Esophagus (tissue), 2 donors: Measurements from ENCODE around the gene LRP5. TPM values are rescaled to one million over a fixed set of nuclear protein-coding genes. Genes with fewer than 3 reads are reported as not detected.

ENCODE experiments used
- H3K27ac ChIP-seq, 2 donors: one replicate each; pipeline ENCODE4 v1.5.1; 2013; ENCODE audit warnings: low read depth in 2 of 2, mild to moderate bottlenecking in 2 of 2, inconsistent platforms in 1 of 2, low read length in 1 of 2, moderate library complexity in 1 of 2
- H3K27me3 ChIP-seq, 2 donors: one replicate each; pipeline ENCODE4 v1.6.1; 2013; ENCODE audit warnings: low read length in 2 of 2, control low read depth in 1 of 2, mild to moderate bottlenecking in 1 of 2; ENCODE audit not compliant: insufficient read depth in 2 of 2, control insufficient read depth in 1 of 2
- H3K36me3 ChIP-seq, 2 donors: one replicate each; pipeline ENCODE4 v1.6.1; 2013; ENCODE audit warnings: low read length in 1 of 2; ENCODE audit not compliant: control insufficient read depth in 2 of 2, insufficient read depth in 2 of 2
- H3K4me1 ChIP-seq, 2 donors: one replicate each; pipeline ENCODE4 v1.6.1; 2013; ENCODE audit warnings: low read length in 1 of 2; ENCODE audit not compliant: control insufficient read depth in 2 of 2, insufficient read depth in 2 of 2
- H3K4me3 ChIP-seq, 2 donors: one replicate each; pipeline ENCODE4 v1.5.1; 2013; ENCODE audit warnings: low read length in 2 of 2, mild to moderate bottlenecking in 2 of 2, low read depth in 1 of 2, moderate library complexity in 1 of 2
- H3K9me3 ChIP-seq, 2 donors: one replicate each; pipeline ENCODE4 v1.6.1; 2013; ENCODE audit warnings: mild to moderate bottlenecking in 2 of 2, low read depth in 1 of 2, low read length in 1 of 2, moderate library complexity in 1 of 2; ENCODE audit not compliant: control insufficient read depth in 2 of 2, insufficient read depth in 1 of 2
- WGBS, 2 donors: extraction: QIAGEN DNeasy Blood & Tissue Kit; methylation state at CpG; one replicate each; pipeline ENCODE4 v1.1.7; 2013; 5-methylcytosine and 5-hydroxymethylcytosine counted together
- polyA plus RNA-seq, 2 donors: library from polyadenylated mRNA; stranded (reverse); fragments of 200-250 nt; gene quantifications; one replicate each; pipeline ENCODE4 v1.2.3, GENCODE V29; 2013
- donor health status: healthy with polysubstance abuse.
- donor health status: Bipolar disorder and iron deficiency.

LRP5 gene
- polyA plus RNA-seq, 2 donors: 16.0 to 24.5 TPM

DNA sequence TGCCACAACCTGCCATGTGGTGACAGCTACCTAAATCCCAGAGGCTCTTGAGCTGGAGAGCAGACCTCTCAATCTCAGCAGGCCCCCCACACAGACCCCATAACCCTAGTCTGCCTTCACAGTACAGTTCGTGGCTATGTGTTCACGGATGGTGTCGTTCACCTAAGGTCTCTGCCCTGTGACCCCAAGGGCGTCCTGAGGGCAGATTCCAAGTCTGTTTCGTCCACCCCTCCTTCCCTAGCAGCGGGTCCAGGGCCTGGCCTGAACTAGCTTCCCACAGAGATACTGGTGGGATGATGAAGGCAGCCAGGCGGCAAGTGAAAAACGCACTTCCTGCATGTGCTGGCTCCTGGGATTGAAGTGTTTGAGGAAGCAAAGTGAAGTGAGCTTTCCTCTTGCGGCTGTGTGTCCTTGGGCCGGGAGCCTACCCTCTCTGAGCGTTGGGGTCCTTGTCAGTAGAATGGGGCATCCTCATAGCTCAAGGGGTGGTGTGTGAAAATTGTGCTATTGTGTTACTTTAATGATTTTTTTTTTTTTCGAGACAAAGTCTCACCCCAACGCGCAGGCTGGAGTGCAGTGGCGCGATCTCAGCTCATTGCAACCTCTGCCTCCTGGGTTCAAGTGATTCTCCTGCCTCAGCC, 70.1 kb downstream of the LRP5 start:
- 82 to 83% methylated on average over 16 of the region's 16 CpGs for WGBS, 2 donors
- peaks cover 0 to 8% of the 10 kb centered on the region in 2 donors for H3K36me3 ChIP-seq
- H3K9me3 ChIP-seq: no peaks in the 10 kb centered on the region
- H3K27me3 ChIP-seq: no peaks in the 10 kb centered on the region
- H3K27ac ChIP-seq: peak overlapping the region in 1 of 2 donors; percentile 69
- no peak overlapping the region for H3K4me3 ChIP-seq
- peaks cover 4 to 13% of the 10 kb centered on the region in 2 donors for H3K4me1 ChIP-seq

DNA sequence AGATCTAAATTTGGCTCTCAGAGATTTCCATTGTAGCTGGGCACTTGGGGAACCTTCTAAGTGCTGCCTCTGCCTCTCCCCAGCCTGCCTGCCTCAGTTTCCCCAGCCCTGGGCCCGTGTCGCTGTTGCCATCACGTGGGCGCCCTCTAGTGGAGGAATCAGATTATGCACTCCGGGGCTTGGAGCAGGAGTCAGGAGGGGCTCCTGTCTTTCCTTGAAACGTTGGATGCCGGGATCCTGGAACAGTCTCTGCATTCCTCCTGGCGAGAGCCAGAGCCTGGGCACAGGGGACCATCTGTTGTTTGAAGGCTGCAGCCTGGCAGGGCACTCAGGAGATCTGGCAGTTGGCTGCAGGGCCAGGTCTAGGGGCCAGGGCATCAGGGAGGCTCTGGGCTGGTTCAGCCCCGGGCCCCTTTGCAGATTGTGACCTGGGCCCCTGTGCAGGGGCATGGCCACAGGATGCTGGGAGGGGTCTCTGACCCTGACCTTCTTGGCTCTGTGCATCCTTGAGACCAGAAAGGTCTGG, 71.6 kb downstream of the LRP5 start:
- Histone ChIP-seq H3K27ac (no peak overlapping the region), H3K9me3 (no peaks in the 10 kb centered on the region), H3K36me3 (peaks cover 0 to 8% of the 10 kb centered on the region in 2 donors), H3K27me3 (no peaks in the 10 kb centered on the region), H3K4me3 (no peak overlapping the region), H3K4me1 (peaks cover 4 to 13% of the 10 kb centered on the region in 2 donors)
- WGBS, 2 donors: 10 to 12% methylated on average over 9 of the region's 9 CpGs

DNA sequence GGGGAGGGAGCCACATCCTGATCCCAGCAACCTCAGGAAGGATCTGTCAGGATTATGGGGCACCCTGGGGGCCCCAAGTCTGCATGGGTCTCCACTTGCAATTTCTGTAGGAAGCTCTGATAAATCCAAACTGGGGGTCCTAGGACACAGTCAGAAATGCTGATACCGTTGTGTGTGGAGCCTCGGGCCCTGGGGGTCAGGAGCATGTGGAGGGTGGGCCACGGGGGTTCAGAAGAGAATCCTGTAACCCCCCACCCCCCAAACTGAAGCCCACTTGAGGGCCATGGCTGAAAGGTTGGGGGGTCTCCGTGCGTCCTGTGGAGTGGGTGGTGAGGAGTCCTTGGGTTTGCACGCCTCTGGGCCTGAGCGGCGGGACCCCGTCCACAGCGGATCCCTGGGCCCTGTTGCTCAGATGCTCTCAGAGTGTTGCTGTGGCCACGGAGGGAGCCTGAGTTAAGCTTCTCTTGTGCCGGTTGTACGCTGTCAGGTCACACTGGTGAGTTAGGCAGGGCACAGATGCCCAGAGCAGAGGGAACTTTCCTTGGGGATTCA, 72.2 kb downstream of the LRP5 start:
- WGBS, 2 donors: 90% methylated on average over 13 of the region's 13 CpGs
- Histone ChIP-seq H3K27ac (no peak overlapping the region), H3K9me3 (no peaks in the 10 kb centered on the region), H3K27me3 (no peaks in the 10 kb centered on the region), H3K36me3 (peaks cover 0 to 12% of the 10 kb centered on the region in 2 donors), H3K4me3 (no peak overlapping the region), H3K4me1 (peaks cover 4 to 13% of the 10 kb centered on the region in 2 donors)

DNA sequence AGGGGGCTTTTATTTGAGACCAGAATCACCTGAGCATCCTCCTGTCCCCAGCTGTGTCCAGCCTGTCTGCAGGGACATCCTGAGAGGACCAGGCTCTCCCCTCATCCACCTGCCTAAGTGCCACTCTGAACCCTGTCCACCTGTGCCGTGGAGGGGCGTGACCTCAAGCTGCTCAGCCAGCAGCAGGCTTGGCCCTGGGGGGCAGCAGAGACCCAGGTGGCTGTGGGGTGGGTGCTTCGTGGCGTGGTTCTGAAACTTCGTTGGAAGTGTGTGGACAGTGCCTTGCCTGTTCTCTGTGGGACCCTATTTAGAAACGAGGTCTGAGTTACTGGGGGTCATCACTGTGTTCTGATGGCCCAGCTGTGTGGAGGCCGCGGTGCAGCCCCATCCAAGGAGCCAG, 72.7 kb downstream of the LRP5 start:
- H3K27ac ChIP-seq: no peak overlapping the region
- H3K4me3 ChIP-seq: no peak overlapping the region
- peaks cover 0 to 14% of the 10 kb centered on the region in 2 donors for H3K36me3 ChIP-seq
- peaks cover 4 to 11% of the 10 kb centered on the region in 2 donors for H3K4me1 ChIP-seq
- WGBS, 2 donors: 88 to 94% methylated on average over 8 of the region's 8 CpGs
- H3K27me3 ChIP-seq: no peaks in the 10 kb centered on the region
- no peaks in the 10 kb centered on the region for H3K9me3 ChIP-seq

DNA sequence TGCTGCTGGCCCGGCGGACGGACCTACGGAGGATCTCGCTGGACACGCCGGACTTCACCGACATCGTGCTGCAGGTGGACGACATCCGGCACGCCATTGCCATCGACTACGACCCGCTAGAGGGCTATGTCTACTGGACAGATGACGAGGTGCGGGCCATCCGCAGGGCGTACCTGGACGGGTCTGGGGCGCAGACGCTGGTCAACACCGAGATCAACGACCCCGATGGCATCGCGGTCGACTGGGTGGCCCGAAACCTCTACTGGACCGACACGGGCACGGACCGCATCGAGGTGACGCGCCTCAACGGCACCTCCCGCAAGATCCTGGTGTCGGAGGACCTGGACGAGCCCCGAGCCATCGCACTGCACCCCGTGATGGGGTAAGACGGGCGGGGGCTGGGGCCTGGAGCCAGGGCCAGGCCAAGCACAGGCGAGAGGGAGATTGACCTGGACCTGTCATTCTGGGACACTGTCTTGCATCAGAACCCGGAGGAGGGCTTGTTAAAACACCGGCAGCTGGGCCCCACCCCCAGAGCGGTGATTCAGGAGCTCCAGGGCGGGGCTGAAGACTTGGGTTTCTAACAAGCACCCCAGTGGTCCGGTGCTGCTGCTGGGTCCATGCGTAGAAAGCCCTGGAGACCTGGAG, 74.1 kb downstream of the LRP5 start:
- no peak overlapping the region for H3K4me3 ChIP-seq
- 94 to 95% methylated on average over 52 of the region's 52 CpGs for WGBS, 2 donors
- no peaks in the 10 kb centered on the region for H3K27me3 ChIP-seq
- peaks cover 0 to 3% of the 10 kb centered on the region in 2 donors for H3K4me1 ChIP-seq
- peaks cover 0 to 14% of the 10 kb centered on the region in 2 donors for H3K36me3 ChIP-seq
- no peaks in the 10 kb centered on the region for H3K9me3 ChIP-seq
- no peak overlapping the region for H3K27ac ChIP-seq

DNA sequence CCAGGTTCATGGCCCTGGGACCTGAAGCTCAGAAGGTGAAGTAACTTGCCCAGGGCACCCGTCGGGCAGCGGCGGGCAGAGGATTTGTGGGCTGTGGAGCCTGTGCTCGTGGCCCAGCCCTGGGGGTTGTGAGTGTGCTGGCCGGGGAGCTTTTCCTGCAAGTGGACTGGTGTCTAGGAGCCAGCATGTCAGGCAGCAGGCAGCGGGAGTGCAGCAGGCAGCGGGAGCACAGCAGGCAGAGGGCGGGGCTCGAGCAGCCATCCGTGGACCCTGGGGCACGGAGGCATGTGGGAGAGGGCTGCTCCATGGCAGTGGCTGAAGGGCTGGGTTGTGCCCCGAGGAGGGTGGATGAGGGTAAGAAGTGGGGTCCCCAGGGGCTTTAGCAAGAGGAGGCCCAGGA, 75.4 kb downstream of the LRP5 start:
- WGBS, 2 donors: 89 to 94% methylated on average over 13 of the region's 13 CpGs
- H3K4me1 ChIP-seq: peaks cover 0 to 3% of the 10 kb centered on the region in 2 donors
- no peak overlapping the region for H3K27ac ChIP-seq
- H3K4me3 ChIP-seq: no peak overlapping the region
- no peaks in the 10 kb centered on the region for H3K27me3 ChIP-seq
- H3K9me3 ChIP-seq: no peaks in the 10 kb centered on the region
- peaks cover 0 to 15% of the 10 kb centered on the region in 2 donors for H3K36me3 ChIP-seq

DNA sequence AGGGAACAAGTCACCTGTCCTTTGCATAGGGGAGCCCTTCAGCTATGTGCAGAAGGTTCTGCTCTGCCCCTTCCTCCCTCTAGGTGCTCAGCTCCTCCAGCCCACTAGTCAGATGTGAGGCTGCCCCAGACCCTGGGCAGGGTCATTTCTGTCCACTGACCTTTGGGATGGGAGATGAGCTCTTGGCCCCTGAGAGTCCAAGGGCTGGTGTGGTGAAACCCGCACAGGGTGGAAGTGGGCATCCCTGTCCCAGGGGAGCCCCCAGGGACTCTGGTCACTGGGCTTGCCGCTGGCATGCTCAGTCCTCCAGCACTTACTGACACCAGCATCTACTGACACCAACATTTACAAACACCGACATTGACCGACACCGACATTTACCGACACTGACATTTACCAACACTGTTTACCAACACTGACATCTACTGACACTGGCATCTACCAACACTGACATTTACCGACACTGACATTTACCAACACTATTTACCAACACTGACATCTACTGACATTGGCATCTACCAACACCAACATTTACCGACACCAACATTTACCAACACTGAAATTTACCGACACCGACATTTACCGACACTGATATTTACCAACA, 76.3 kb downstream of the LRP5 start:
- peaks cover 0 to 15% of the 10 kb centered on the region in 2 donors for H3K36me3 ChIP-seq
- no peak overlapping the region for H3K27ac ChIP-seq
- no peaks in the 10 kb centered on the region for H3K4me1 ChIP-seq
- H3K27me3 ChIP-seq: no peaks in the 10 kb centered on the region
- H3K9me3 ChIP-seq: no peaks in the 10 kb centered on the region
- no peak overlapping the region for H3K4me3 ChIP-seq
- WGBS, 2 donors: 95 to 96% methylated on average over 11 of the region's 11 CpGs

DNA sequence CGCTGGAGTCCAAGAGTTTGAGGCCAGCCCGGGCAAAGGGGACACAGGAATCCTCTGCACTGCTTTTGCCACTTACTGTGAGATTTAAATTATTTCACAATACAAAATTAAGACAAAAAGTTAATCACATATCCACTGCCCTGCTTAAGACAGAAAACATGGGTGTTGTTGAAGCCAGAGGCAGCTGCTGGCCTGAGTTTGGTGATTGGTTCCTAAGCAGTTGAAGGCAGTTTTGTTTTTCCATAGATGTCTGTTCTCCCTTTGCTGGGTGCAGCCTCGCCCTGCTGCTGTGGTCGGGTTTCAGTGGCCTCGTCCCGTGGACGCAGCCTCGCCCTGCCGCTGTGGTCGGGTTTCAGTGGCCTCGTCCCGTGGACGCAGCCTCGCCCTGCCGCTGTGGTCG, 77.9 kb downstream of the LRP5 start:
- Histone ChIP-seq H3K4me3 (no peak overlapping the region), H3K27me3 (no peaks in the 10 kb centered on the region), H3K9me3 (no peaks in the 10 kb centered on the region), H3K36me3 (peaks cover 0 to 15% of the 10 kb centered on the region in 2 donors), H3K4me1 (no peaks in the 10 kb centered on the region), H3K27ac (no peak overlapping the region)
- WGBS, 2 donors: 95 to 96% methylated on average over 16 of the region's 16 CpGs

DNA sequence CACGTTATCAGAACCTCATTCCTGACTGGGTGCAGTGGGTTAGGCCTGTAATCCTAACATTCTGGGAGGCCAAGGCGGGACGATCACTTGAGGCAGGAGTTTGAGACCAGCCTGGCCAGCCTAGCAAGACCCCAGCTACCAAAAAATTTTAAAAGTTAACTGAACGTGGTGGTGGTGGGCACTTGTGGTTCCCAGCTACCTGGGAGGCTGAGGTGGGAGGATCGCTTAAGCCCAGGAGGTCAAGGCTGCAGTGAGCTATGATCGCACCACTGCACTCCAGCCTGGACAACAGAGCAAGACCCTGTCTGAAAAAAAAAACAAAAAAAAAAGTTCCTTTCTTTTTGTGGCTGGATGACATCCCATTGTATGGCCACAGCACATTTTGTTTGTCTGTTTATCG, 80.4 kb downstream of the LRP5 start:
- peaks cover 0 to 10% of the 10 kb centered on the region in 2 donors for H3K36me3 ChIP-seq
- 90 to 96% methylated on average over 7 of the region's 7 CpGs for WGBS, 2 donors

More for the DNA sequence above, 80.4 kb downstream of the LRP5 start:
- Histone ChIP-seq H3K27ac (no peak overlapping the region), H3K4me3 (no peak overlapping the region), H3K9me3 (no peaks in the 10 kb centered on the region), H3K4me1 (no peaks in the 10 kb centered on the region), H3K27me3 (no peaks in the 10 kb centered on the region)
